ENCODE results near the gene EPHB3.
A peak's percentile ranks its signal among the peaks of the same experiment; 100 is the strongest.
"Not testable (repeated sequence)": the region's sequence is repeated elsewhere in the genome, so short reads cannot be mapped to it uniquely, and the experiment has no call there.

Gene EPHB3

DNA sequence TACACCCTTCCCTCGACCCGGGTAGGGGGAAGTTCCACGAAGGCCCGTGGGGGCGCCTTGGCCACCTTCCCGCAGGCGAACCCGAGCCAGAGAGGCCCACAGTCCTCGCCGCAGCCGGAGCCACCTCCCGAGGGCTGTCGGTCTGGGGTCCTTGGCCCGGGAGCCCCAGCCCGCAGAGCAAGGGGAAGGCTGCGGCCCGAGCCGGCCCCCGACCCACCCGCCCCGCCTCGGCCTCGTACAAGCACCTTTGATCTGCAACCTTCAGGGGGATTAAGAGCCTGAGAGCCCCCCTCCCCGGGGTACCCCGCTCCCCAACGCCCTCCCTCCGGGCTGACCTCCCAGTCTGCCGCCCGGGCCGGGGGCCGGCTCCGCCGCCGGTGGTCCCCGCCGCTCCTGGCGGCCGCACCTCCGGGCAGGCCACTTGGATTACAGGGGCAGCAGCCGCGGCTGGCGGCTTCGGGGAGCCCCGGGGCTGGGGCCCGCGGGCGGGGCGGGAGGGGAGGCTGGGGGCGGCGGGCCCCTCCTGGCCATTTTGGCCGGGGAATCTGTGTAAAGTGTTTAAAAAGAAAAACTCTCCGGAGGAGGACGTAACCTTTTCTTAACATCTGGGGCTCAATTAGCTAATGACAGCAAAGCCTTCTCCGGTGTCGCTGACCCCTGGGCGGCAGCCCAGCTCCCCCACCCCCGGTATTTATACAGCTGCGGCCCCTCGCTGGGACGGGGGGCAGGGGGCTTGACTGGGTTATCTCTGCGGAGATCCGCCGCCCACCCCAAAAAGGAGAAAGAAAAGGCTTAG is 40.2 kb downstream of the EPHB3 start:
- DNase-seq, result no peak

GRCh38 chr3:184602372-184603150 is 41.0 kb downstream of the EPHB3 start:
- no peak for DNase-seq

GRCh38 chr3:184603151-184604030 is 41.8 kb downstream of the EPHB3 start:
- no peak for DNase-seq

DNA sequence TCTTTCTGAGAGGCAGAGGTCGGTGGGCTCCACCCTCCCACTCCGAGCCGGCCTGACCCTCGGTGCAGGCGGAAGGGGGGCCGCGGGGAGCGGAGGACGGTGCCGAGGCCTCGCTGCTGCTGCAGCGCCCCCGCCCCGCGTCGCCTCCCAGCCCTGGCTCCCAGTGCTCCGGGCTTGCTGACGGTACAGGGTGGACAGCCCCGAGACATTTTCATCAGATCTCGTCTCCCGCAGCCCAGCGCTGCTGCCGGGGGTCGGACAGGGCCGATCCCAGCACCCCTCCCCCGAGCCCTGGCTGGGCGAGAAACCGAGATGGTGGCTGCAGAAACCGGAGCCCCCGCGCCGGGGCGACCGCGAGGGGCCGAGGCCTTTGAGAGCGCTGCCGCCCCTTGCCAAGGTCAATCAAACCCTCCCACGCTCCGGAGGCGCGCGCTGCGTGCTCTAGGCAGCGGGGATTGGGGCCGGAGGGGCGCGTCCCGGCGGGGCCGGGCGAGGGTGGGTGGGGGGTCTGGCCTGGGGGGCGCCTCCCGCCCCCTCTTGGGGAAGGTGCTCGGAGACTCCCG is 42.5 kb downstream of the EPHB3 start:
- DNase-seq, result no peak

DNA sequence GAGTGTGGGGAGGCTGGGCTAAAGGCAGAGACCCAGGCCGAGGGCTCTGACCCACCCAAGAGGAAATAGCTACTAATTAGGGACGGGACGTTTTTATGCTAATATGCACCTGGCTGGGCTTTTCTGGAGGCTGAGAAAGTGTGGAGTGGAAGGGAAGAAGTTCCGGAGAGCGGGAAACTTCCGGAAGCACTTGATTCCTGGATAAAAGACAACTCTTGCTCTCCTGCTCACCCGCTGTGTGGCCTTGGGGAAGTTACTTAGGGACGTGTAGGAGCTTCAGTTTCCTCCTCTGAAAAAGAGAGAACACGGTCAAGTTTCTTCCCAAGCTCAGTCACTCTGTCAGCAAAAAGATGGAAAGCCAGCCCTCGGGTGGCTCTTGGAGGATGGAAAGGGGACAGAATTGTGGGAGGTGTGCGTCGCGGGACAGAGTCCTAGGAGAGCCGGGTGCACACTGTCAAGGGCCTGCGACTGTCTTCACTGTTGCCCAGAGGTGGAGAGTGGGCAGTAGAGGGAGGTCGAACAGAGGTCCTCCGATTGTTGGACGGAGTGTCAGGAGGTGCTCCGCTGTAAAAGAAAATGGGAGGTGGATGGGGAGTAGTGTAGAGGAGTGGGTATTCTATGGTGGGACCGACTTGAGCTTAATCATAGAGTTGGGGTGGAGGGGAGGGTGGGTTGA is 43.2 kb downstream of the EPHB3 start:
- DNase-seq, result no peak

DNA sequence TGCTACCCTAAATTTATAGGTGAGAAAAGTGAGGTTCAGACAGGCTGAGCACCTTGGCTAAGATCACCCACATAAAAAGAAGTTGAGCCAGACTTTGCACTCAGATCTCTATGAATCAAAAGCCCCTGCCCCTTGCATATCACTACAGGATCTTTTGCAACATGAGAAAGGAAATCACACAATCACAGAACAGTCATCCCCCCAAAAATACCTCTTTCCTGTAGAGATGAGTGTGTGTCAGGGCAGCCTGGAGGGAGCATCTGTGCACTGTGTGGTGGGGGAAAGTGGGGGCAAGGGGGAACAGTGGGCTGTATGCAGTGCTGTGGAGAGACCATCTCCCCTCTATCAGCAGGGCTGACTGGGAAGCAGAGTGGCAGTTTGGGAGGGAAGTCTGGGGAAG is 46.6 kb downstream of the EPHB3 start:
- peak in 1 of 2 donors; percentile 41 for DNase-seq

DNA sequence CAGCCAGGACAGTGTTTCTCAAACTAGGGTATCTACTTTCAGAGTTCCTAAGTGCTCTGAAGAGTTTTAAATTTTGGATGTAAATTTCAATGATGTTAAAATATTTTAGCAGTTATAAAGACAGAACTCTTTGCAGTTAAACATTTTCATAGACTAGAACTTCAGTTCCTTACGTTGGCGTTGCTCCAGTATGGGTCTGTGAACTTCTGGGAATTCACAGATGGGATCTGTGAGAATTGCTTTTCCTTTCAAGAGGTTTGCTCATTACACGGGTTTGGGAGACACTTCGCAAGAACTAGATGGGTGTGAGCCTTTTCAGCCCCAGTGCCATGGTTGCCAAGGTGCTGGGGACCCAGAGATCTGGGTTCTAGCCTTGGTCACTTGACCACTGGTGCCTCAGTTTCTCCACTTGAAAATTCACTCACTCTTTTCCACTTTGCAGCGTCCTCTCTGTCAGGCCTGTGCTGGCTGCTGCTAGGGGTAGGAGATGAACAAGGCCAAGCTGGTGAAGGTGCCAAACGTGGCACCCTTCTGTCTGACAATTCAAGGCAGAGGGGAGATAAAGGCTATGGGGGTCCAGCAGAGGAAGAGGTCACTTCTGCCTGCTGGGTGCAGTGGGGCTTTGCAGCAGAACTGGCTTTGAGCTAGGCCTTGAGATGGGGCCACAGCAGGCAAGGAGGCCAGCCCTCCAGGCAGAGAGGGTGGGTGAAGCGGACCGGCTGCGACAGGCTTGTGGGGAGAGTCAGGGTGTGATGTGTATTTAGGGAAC is 48.1 kb downstream of the EPHB3 start:
- no peak for DNase-seq

- no peak for DNase-seq
Measured at GRCh38 chr3:184610245-184610871, 48.8 kb downstream of the EPHB3 start.

- DNase-seq, result no peak
Measured at GRCh38 chr3:184611607-184612281, 50.2 kb downstream of the EPHB3 start.

DNA sequence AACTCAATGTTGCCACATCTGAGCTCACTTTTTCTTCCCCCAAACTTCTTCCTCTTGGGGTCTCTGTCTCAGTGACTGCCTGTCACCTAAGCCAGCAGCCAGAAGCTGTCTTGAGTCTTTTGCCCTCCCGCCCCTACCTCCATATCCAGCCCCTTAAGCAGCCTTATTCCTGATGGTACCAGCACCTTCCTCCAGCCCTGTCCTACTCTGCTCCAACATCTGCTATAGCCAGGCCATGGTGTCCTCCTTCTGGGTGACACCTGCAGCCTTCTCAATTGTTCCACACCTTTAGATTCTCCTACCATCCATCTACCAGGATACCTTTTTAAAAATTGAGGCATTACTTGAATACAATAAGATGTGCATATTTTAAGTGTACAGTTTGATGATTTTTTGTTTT is 53.8 kb downstream of the EPHB3 start:
- DNase-seq, result no peak

- no peak for DNase-seq
Measured at GRCh38 chr3:184616436-184616835, 54.9 kb downstream of the EPHB3 start.

DNA sequence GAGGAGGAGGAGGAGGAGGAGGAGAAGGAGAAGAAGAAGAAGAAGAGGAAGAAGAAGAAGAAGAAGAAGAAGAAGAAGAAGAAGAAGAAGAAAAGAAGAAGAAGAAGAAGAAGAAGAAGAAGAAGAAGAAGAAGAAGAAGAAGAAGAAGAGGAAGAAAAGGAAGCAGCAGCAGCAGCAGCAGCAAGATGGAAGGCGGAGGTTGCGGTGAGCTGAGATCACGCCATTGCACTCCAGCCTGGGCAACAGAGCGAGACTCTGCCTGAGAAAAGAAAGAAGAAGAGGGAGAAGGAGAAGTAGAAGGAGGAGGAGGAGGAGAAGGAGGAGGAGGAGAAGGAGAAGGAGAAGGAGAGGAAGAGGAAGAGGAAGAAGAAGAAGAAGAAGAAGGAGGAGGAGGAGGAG is 55.7 kb downstream of the EPHB3 start:
- not testable (repeated sequence) for DNase-seq

DNA sequence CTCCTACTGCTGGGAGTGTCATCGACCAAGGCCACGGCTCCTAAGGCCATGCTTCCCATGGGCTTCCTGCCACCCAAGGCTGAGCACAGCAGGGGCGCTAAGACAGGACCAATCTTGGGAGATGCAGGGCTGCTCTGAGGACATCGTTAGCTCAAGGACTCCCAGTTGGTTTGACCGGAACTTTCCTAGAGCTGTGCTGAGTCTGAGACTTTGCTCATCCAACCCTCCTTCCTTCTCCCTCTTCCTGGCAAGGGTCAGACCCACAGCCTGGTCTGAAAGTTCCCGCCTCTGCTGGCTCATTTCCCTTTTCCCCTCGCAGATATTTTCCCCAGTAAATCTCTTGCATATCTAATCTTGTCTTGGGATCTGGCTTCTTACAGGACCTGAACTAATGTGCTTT is 57.2 kb downstream of the EPHB3 start:
- no peak for DNase-seq

GRCh38 chr3:184619369-184619768 is 57.8 kb downstream of the EPHB3 start:
- DNase-seq, result peak; percentile 25 to 54

DNA sequence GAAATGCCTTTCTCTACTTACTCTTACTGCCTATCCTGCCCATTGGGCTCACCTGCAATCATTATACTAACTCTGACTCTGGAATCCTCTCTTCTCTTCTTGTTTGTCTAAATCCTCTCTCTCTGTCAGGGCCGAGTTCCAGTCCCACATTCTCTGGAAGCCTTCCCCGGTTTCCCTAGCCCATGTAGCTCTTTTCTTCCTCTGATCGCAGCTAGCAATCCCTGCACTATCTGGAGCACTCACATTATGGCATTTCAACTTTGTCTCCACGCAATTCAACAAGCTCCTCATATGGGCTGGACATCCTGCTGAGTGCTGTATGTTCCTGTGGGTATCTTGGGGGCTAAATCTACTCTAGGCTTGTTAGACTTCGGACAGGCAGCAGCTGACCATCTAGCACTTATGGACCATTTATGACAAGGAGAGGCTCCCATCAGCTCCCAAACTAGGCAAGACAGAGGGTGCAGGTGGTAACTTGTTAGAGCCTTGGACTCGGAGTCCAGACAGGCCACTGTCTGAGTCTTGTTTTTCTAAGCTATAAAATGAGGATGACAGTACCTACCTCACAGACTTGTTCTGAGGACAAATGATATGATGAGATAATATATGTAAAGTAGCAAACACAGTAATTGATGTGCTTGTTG is 58.3 kb downstream of the EPHB3 start:
- DNase-seq, result no peak

DNA sequence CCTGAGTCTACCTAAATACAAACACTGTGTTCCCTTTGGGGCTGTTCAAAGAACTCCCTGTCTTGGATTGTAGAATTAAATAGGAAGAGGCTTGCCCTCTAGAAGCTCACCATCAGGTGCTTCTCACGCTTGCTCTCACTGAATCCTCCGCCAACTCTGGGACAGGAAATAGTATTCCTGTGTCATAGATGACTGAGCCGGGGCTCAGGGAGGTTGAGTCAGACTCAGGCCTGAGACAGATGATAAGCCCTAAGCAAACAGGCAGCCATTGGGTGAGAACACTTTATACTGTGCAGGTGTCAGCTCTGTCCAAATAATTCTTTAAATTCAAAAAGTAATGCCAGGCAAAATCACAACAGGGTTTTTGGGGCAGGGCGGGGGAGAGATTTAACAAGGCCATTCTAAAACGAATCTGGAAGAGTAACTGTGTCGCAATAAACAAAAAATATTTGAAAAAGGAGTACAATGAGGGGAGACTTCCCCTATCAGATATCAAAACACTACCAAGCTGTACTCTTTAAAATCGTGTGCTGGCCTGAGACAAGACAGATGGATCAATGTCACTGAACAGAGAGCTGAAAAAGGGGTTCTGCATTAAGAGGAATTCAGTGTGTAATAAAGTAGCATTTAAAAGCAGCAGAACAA is 59.0 kb downstream of the EPHB3 start:
- peak in 1 of 2 donors; percentile 14 for DNase-seq

DNA sequence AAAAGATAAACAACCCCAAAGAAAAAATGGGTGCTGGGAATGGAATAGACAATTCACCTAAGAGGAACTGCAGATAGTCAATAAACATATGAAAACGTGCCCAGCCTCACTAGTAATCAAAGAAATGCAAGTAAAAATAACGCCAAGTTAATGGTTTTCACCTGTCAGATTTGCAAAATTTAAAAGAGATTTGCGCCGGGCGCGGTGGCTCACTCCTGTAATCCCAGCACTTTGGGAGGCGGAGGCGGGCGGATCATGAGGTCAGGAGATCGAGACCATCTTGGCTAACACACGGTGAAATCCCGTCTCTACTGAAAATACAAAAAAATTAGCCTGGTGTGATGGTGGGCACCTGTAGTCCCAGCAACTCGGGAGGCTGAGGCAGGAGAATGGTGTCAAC is 60.6 kb downstream of the EPHB3 start:
- not testable (repeated sequence) for DNase-seq

GRCh38 chr3:184626923-184627322 is 65.3 kb downstream of the EPHB3 start:
- DNase-seq, result no peak

DNA sequence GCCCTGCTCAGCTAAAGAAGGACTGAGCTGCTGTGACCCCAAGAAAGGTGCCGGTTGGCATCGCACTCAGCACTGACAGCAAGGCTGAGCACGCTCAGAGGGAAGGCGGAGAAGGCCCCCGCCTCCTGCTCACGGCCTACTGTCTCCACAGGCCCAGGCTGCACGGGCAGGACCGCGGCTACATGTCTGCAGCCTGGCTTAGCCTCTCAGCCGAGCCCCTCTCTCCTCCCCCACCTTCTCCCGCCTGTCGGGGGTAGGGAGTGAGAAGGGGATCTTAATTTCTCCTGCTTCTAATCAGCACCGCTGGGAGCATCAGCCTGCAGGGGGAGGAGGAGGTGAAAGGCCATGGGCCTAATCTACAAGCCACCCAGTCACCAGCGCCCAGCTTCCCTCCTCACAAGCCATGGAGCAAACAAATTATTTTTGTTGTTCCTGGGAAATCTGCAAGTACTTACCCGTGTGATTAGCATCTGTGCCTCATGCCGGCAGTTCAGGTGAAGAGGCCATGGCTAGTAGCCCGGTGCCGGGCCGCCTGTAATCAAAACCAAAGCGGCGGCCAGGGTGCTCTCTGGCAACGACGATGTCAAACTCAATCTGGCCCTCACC is 68.1 kb downstream of the EPHB3 start:
- DNase-seq, result no peak

Measured in CD4-positive, alpha-beta T cell treated with Interleukin-1 beta for 1 hour (primary cell).